Epidermal melanocyte (primary cell): ENCODE data around the gene AQP2.

Experiments used
- DNase-seq: peaks from one replicate; pipeline ENCODE4 v3.0.0; 2011; ENCODE audit warnings: low spot score; ENCODE audit not compliant: insufficient read length

AQP2 gene

DNA sequence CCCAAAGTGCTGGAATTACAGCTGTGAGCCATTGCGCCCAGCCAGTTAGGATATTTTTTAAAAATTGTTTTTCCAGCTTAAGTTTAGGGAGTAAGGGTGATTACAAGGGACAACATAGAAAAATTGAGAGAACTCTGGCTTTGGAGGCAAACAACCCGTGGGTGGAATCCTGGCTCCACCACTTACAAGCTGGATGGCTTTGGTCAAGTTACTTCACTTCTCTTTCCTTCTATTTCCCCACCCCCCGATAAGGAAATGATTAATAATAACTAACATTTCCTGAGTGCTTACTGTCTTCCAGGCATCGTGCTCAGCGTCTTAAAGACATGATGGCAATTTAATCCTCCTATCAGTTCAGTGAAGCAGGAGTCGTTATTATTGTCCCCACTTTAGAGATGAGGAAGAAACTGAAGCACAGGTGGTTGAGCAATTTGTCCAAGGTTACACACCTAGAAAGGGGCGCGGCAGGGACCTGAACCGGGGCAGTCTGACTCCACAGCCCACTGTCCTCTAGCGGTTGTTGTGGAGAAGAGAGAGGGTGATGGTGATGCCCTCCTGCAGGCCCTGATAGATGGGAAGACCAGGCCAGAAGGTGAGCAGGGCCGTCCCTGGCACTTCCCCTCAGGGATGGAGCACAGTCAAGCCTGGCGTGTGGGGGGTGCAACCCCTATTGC, 30.2 kb upstream of the AQP2 start:
- no peak for DNase-seq

DNA sequence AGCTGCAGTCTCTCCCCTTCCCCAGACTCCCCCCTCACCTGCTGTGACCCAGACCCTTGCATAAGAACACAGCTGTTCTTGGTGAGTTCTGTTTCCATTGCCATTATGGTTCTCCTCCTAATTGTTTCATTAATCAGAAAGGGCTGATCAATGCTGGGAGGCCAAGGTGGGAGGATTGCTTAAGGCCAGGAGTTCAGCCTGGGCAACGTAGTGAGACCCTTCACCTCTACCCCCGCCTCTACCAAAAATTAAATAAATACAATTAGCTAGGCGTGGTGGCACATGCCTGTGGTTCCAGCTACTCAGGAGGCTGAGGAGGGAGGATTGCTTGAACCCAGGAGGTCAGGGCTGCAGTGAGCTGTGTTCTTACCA, 29.6 kb upstream of the AQP2 start:
- DNase-seq, result no peak

DNA sequence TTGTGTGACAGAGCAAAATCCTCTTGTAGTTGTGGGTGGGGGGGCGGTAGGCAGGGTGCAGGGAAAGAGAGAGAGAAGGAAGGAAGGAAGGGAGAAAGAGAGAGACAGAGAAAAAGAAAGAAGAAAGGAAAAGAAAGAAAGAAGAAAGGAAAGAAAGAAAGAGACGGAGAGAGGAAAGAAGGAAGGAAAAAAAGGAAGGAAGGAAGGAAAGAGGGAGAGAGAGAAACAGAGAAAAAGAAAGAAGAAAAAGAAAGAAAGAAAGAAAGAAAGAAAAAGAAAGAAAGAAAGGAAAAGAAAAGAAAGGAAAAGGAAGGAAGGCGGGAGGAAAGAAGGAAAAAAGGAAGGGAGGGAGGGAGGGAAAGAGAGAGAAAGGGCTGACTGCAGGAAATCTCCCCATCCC, 29.2 kb upstream of the AQP2 start:
- DNase-seq, result no peak

DNA sequence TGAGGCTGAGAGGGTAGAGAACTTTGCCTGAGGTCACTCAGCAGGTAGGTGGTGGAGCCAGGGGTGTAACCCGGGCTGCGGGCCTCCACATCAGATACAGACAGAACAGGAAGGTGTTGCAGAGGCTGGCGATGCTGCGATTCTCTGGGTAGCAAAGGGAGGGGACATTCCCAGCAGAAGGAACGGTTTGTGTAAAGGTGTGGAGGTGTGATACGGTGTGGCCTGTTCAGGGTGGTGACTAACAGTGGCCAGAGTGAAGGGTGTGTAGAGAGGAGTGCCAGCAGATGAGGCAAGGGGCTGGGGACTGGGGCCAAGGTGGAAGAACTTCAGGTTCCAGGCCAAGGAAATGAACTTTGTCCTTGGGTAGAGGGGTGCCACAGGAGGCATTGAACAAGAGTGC, 28.6 kb upstream of the AQP2 start:
- no peak for DNase-seq

DNA sequence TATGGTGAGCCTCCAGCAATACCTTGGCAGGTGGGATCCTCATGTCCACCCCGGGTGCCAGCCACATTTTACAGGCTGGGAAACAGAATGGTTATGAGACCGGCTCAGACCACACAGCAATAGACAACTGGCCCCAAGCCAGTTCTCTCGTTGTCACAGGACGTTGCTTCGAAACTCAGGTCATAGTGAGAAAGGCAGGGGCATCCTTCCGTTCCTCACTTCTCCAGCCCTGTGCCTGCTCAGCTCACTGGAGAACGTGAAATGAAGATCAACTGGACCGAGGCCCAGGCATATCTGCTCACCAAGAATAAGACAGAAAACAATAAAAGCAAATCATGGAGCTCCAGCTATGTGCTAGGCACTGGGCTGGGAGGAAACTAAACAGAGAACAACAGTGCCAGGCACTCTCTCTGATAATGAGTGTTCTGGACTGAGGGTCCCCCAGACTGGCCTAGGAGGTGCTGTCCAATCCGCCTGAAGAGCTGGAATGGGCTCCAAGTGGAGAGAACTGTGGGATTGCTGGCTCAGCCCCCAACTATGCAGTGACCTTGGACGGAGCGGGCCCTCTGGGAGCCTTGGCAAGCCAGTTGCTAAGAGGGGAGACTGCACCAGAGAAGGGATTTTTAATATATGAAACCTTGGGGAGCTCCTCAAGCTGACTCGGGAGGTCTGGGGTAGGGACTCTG, 28.0 kb upstream of the AQP2 start:
- no peak for DNase-seq

DNA sequence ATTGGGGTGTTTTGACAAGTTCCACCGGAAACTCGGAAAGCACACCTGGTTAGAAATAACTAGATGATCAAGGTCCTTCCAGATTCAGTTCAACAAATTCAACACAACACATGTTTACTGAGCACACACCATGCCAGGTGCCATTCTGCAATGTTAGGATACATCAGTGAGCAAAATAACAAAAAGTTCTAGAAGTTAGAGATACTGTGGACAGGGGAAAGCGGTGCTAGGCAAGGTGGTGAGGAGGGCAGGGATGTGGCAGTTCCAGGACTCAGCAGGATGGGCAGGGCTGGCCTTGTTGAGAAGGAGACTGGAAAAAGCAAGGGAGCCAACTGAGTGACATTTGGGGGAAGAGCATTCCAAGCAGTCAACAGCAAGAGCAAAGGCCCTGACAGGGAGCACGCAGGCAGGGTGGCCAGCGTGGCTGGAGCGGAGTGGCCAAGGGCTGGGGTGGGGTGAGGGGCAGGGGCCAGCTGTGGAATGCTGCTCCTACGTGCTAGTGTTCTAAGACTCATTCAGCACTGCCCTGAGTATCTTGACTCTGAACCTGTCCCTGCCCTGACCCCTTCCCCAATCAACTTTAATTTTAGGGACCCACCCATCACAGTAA, 27.4 kb upstream of the AQP2 start:
- DNase-seq, result no peak

DNA sequence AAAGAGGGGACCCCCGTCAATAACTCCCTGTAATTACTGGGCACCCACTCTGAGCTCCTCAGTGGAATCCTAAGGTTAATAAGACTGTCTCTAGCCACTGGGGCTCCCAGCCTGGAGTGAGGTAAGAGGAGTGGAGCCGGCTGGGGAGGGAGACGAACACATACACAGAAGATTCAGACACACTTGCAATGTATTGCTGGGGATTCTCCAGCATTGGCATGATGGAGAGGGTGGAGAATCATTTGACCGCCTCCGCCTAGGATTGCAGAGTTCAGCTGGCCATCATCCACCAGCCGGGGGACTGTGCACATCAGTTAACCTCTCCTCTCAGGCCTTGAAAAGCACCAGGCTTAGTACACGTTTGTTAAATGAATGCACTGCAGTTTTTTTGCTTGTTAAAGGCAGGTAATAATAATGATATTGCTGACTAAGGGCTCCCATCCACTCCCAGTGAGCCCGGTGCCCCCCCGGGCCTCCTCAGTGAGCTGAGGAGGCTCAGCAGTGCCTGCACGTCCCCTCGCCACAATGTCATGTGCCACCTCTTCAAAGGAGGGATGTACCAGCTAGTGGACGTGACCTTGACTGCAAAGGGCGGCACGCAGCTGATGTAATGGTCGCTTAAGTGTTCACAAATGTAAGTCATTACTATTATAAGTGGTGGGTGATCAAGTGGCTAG, 26.5 kb upstream of the AQP2 start:
- DNase-seq, result no peak

DNA sequence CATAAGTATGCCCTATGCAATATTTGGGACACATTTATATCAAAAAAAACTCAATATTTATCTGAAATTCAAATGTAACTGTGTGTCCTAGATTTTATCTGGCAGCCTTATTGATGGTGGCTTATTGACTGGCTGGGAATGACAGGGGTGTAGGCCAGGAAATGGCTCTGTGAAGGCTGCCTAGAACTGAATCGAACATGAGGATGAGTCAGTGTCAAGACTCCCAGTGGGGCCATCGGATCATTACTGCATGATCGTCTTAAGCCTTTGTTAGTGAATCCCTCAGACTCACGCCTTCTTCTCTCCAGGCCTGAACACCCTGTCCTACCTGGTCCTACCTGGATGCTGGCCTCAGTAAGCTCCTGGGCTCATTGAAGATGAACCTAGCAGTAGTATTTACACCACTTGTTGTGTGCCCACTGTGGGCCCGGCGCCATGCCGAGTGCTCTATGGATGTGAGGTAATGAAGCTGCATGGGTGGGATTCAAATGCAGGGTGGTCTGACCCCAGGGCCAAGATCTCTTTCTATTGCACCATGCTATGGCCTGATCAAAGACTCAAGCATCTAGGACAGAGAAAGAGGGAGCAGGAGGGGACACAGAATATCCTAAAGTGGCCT, 25.8 kb upstream of the AQP2 start:
- no peak for DNase-seq

DNA sequence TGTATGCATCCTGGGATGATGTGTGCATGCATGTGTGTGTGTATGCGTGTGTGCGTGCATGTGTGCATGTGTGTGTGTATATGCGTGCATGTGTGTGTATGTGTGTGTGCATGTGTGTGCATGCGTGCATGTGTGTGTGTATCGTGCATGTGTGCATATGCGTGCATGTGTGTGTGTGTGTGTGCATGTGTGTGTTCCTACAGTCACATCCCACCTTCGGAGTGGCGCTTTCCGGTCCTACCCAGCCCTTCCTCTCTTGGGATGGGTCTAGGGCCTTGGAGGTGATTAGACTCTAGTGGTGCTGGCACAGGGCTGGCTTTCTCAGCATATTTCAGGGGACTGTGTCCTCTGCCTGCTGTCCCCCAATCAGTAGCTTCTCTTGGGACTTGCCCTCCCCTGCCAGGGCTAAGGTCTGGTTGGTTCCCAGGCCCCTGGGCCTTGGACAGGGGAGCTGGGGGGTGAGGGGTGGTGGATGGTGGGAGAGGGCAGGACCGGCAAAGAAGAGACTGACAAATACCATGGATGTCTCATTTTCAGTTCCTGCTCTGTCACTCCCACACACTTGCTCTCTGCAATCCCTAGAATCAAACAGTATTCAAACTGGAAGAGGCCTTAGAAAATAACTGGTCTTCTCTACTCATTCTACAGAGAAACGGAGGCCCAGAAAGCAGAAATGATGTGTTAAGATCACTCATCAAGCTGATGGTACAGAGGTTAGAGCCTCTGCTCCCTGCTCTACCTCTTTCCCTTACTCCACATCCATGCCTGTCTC, 24.9 kb upstream of the AQP2 start:
- no peak for DNase-seq

DNA sequence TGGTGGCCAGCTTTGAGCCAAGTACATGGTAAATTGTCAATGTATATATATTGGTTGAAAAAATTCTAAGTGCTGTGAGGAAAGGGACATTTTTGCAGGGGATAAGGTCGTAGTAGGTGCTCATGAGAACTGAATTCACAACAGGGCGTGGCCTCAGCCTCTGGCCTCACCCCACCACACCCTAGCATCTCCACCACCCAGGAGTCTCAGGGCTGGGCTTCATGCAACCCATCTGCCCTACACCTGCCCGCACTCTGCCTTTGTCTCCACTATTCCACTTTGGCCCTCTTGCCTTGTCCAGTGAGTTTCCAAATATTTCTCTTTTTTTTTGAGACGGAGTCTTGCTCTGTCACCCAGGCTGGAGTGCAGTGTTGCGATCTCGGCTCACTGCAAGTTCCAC, 22.1 kb upstream of the AQP2 start:
- DNase-seq, result no peak

DNA sequence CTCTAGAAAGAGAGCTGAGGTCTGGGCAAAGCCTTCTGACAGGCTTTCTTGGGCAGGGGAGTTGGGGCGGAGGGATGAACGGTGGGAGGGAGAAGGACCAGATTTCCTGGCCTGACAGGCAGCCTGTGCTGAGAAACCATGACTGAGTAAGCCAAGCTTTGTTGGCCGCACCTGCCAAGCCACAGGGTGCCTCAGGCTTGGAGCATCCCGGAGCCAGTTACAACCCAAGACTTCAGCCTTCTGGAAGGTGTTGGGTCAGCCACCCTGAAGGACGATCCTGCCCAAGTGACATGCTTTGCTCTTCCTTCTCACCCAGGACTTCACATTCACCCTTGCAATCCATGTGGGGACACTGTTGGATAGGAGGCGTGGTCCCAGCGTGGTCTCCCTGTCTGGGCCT, 21.0 kb upstream of the AQP2 start:
- no peak for DNase-seq

DNA sequence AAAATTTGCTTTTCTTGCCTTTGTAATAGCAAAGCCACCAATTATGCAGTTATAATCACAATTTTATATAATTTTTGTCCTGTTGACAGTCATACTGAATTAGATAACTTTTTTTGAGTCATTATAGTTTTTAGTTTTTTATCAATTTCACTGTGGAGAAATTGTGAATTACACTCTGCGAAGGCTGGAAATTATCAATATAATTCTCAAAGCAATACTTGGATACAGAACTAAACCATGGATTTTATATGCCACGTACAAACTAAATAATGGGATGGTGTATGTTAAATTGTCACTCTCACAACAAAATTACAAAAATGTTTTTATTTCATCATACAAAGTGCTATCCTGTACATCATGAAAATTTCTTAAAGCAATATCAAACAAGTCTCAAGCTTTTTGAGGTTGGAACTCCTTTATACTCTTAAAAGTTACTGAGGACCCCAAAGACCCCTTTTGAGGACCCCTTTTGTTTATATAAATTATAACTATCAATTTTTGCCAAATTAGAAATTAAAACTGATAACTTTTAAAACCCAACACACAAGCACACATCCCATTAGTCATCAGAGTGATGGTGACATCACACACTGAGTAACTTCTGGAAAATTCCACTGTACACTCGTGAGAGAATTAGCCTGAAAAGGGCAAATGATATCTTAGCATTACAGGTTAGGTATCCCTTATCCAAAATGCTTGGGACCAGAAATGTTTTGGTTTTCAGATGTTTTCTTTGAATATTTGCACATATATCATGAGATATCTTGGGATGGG, 19.8 kb upstream of the AQP2 start:
- no peak for DNase-seq

DNA sequence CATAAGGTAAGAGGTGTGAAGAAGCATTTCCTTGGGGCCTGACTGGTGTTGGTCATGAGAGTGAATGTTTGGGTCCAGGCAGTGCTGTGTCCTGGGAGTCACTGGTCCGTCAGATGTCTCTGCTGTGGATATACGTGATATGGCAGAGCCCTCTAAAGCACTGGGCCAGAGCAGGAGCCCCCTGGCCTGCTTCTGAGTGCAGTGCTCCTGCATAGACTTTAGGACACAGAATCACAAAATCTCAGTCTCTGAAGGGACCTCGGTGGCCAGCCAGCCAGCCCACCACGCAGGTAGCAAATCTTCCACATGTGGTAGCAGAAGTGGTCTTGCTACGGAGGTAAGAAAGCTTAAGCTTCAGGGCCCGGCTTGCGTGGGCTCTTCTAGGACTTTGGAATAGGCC, 18.5 kb upstream of the AQP2 start:
- no peak for DNase-seq

DNA sequence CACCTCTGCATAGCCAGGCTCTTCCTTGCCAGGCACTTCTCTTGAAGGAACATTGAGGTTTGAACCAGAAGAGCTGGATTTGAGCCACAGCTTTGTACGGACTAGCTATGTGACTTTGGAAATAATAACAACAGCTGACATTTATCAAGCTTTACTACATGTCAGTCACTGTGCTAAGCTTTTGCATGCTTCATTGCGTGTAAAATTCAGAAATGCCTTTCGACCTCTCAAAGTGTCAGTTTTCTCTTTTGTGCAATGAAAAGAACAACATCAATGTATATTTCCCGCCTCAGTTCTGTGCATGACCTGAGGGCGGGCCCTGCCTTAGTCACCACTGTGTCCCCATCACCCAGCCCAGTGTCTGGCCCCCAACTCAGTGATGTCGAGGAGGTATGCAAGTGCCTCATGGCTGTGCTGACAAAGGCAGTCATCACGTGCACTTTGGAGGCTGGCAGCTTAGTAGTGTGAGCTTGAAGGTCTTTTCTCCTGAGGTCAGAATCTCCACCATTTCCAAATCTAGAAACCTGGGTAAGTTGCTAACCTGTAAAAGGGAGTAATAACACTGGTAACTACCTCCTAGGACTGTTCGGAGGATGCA, 17.9 kb upstream of the AQP2 start:
- no peak for DNase-seq

DNA sequence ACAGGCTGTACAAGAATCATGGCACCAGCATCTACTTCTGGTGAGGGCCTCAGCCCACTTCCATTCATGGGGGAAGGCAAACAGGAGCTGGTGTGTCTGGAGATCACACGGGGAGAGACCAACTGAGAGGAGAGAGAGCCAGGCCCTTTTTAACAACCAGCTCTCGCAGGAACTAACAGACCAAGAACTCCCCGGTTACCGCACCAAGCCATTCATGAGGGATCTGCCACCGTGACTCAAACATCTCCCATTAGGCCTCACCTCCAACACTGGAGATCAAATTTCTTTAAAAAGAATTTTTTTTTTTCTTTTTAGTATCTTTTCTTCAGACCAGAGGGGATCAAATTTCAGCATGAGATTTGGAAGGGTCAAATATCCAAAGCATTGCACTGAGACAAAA, 16.7 kb upstream of the AQP2 start:
- DNase-seq, result no peak

DNA sequence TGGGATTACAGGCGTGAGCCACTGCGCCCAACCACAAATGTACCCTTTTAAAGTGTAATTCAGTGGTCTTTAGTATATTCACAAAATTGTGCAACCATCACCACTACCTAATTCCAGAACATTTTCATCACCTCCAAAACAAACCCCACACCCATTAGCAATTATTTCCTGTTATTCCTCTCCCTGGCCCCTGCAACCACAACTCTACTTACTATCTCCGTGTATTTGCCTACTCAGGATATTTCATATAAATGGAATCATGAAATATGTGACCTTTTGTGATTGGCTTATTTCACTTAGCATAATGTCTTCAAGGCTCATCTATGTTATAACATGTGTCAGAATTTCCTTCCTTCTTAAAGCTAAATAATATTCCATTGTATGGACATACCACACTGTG, 16.0 kb upstream of the AQP2 start:
- no peak for DNase-seq

DNA sequence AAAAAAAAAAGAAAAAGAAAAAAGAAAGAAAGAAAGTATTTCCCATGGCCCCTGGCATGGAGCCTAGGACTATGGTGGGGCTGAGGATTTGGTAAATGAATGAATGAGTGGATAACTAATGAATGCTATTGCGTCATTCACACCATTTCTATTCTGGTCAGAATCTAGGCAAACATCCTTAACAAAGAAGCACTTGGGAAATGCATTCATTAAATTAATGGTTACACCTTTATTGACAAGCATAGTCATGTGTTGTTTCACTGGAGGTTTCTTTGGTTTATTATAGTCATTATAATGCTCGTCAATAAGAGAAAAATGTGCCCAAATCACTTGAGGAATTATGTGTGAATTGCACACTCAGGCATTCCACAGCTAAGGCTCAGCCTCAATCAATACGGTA, 13.6 kb upstream of the AQP2 start:
- no peak for DNase-seq

DNA sequence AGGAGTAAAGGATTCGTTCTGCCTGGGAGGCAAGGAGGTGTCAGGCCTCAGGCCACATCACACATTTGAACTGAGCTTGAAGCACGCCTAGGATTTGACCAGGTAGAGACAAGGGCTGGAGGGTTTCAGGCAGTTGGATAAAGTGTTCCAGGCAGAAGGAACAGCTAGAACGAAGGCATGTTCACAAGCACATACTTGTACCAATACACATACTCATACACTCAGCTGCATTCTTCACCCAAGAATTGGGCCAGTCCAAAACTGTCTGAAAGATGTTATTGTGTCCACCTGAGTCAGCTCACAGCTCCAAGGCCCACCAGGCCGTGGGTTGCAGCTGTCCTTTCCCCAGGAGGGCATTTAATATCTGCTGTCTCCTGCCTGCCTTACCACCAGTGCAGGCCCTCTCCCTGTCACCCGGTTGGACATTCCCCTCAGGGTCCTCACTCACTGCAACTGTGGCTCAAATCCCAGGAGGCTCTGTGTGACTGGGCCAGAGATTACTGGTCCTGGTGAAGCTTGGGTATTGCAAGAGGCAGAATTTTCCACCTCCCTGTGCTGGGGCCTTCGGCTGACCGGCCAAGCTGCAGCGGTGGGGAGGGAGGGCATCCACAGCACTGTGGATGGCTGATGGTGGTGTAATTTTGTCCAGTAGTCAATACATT, 12.8 kb upstream of the AQP2 start:
- no peak for DNase-seq

DNA sequence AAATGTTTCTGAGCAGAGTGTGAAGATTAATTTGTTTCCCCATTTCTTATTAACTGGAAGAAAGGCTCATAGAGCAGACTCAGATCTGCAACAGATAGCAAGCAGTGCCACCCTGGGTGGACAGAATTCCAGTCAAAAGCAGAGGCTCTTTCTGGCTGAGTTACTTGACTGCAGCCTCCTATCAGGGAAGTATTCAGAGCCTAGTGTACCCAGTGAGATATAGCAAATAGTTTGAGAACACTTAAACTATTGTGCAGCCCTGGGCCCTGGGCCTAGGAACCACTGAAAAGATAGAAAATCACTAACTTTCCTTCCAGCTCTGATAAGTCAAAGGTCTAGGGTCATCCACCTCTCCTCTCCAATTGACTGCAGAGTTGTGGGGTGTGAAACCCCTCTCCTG, 11.2 kb upstream of the AQP2 start:
- no peak for DNase-seq

DNA sequence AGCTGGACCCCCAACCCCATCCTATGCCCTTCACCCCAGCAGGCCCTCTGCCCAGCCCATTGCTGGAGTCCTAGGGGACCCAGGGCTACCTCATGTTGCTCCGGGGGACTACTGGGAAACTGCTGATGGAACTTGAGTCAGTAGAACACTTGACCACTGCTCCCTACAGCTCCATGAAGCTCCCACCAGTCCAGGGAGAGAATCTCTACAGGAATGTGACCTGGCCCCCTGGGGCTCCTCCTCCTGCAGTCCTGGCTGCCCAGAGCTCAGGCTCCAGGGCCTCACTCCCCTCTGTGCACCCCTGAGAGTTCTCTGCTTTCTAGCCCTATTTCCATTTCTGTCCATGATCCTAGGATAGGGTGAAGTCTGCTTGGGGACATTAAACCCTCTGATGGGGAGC, 10.8 kb upstream of the AQP2 start:
- no peak for DNase-seq
